Measurements from ENCODE around the gene CCNK. TPM values are rescaled to one million over a fixed set of nuclear protein-coding genes. Genes with fewer than 3 reads are reported as not detected.

Gene CCNK
- total and polyA plus RNA-seq, 2 of the 13 experiments (the other 11 are each of a cell fraction or from before 2014, with no cell fraction given) = 4.9 to 9.7 TPM

GRCh38 chr14:99512571-99513182 lies 31.5 kb downstream of the CCNK start:
- no peak overlapping the region for H2AFZ ChIP-seq (ENCODE audit: low read length)
- FAIRE-seq (no peak), DNase-seq (ENCODE audit: low spot score) (no peak), ATAC-seq (no peak)
- POLR2A ChIA-PET = no interaction called here
- no peaks in the 10 kb centered on the region for H3K9me3 ChIP-seq (ENCODE audit: low read length)
- no peak overlapping the region for H3K4me2 ChIP-seq (ENCODE audit: low read depth, low read length)
- TF ChIP-seq DPF2 (CRISPR knock-in tag; IDR thresholded peaks at IDR 0.05; ENCODE audit: borderline replicate concordance, low read depth) (no peak), RBM22 (optimal IDR thresholded peaks at IDR 0.05; ENCODE audit: low read length) (peak; percentile 42), KMT2B (CRISPR knock-in tag; IDR thresholded peaks at IDR 0.05) (no peak), ZNF616 (CRISPR knock-in tag; IDR thresholded peaks at IDR 0.05; ENCODE audit: low read depth) (no peak), NAIF1 (CRISPR knock-in tag; IDR thresholded peaks at IDR 0.05; ENCODE audit: borderline replicate concordance) (no peak)
- H3K27me3 ChIP-seq (ENCODE audit: control insufficient read depth in 1 of 2, insufficient read depth in 2 of 2, low read length in 2 of 2) = no peaks in the 10 kb centered on the region
- 93% methylated on average over 10 of the region's 16 CpGs for WGBS (ENCODE audit: low lambda C conversion rate)
- no peak overlapping the region for H3K4me3 ChIP-seq (replicated peaks in 1 of 3; ENCODE audit: insufficient read depth in 1 of 3, low read depth in 2 of 3, low read length in 3 of 3)
- intact Hi-C loops (cut with micrococcal nuclease; ENCODE audit: unreplicated experiment) = no loop called here
- in situ Hi-C loops (cut with HindIII; ENCODE audit: extremely low pct_ligation_motif_present, low pct_unique_long_range_greater_than_20kb) = no loop called here
- H3K36me3 ChIP-seq (replicated peaks in 1 of 2; ENCODE audit: control insufficient read depth in 1 of 2, insufficient read depth in 2 of 2, low read length in 2 of 2) = peaks cover 32 to 64% of the 10 kb centered on the region in 2 experiments; a peak in 4 of 5 replicates
- H3K27ac ChIP-seq (ENCODE audit: extremely low read length, insufficient read depth, low read length) = no peak overlapping the region
- no peaks in the 10 kb centered on the region for H3K79me2 ChIP-seq (ENCODE audit: insufficient read depth, low read length)
- H3K4me1 ChIP-seq (ENCODE audit: insufficient read depth, low read length) = no peaks in the 10 kb centered on the region
- no peak overlapping the region for H3K9ac ChIP-seq (ENCODE audit: insufficient read depth, low read depth, low read length)
- no TSS peak for BruUV-seq (replicated peaks)
- H4K20me1 ChIP-seq (ENCODE audit: insufficient read depth, low read length) = peaks cover 16% of the 10 kb centered on the region; the same call in 1 of the 2 replicates
- CTCF ChIA-PET (ENCODE audit: low intra/inter-chr PET ratio, low total read pairs) = no interaction called here

DNA sequence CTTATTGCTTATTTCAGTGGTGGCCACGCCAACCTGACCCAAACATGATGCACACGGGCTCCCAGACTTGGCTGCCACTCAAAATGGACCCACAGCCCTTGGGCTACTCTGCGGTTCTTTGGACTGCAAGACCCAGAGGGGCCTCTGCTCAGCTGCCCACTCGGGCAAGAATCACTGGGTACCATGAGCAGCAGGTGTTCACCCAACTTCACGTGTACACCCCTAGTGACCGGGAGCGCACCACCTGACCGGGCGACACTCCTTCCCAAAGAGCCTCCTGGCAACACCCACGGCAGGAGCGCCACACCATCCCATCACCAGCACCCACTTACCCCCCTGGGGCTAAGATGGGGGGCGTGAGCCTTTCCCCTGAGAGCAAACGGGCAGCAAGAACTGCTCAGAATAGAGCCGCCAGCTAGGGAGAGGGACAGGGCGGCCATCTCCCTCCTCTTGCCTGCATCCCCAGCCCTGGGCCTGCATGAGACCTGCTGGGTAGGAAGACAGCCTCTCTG lies 32.0 kb downstream of the CCNK start:
- H3K27ac ChIP-seq (ENCODE audit: extremely low read length, insufficient read depth, low read length) = no peak overlapping the region
- H3K36me3 ChIP-seq (replicated peaks in 1 of 2; ENCODE audit: control insufficient read depth in 1 of 2, insufficient read depth in 2 of 2, low read length in 2 of 2) = peaks cover 28 to 58% of the 10 kb centered on the region in 2 experiments; a peak in 4 of 5 replicates
- no peaks in the 10 kb centered on the region for H3K79me2 ChIP-seq (ENCODE audit: insufficient read depth, low read length)
- H3K27me3 ChIP-seq (ENCODE audit: control insufficient read depth in 1 of 2, insufficient read depth in 2 of 2, low read length in 2 of 2) = no peaks in the 10 kb centered on the region
- 97% methylated on average over 11 of the region's 15 CpGs for WGBS (ENCODE audit: low lambda C conversion rate)
- H3K4me2 ChIP-seq (ENCODE audit: low read depth, low read length) = no peak overlapping the region
- H3K9ac ChIP-seq (ENCODE audit: insufficient read depth, low read depth, low read length) = no peak overlapping the region
- TF ChIP-seq AGO2 (optimal IDR thresholded peaks at IDR 0.05; ENCODE audit: low read depth, low read length) (peak; percentile 74), U2AF2 (IDR thresholded peaks at IDR 0.05; ENCODE audit: low read depth, low read length) (no peak)
- BruUV-seq (replicated peaks) = no TSS peak
- H4K20me1 ChIP-seq (ENCODE audit: insufficient read depth, low read length) = peaks cover 19% of the 10 kb centered on the region; the same call in 1 of the 2 replicates
- ChIA-PET POLR2A (no interaction called here), CTCF (ENCODE audit: low intra/inter-chr PET ratio, low total read pairs) (no interaction called here)
- no peak overlapping the region for H3K4me3 ChIP-seq (replicated peaks in 1 of 3; ENCODE audit: insufficient read depth in 1 of 3, low read depth in 2 of 3, low read length in 3 of 3)
- H3K9me3 ChIP-seq (ENCODE audit: low read length) = no peaks in the 10 kb centered on the region
- intact Hi-C loops (cut with micrococcal nuclease; ENCODE audit: unreplicated experiment) (no loop called here), in situ Hi-C loops (cut with HindIII; ENCODE audit: extremely low pct_ligation_motif_present, low pct_unique_long_range_greater_than_20kb) (no loop called here)
- ATAC-seq (no peak), DNase-seq (ENCODE audit: low spot score) (no peak), FAIRE-seq (no peak)
- H3K4me1 ChIP-seq (ENCODE audit: insufficient read depth, low read length) = no peaks in the 10 kb centered on the region
- H2AFZ ChIP-seq (ENCODE audit: low read length) = no peak overlapping the region

Measured in HepG2 (cell line).